ENCODE measurements around the gene ASPSCR1.

ASPSCR1 gene

DNA sequence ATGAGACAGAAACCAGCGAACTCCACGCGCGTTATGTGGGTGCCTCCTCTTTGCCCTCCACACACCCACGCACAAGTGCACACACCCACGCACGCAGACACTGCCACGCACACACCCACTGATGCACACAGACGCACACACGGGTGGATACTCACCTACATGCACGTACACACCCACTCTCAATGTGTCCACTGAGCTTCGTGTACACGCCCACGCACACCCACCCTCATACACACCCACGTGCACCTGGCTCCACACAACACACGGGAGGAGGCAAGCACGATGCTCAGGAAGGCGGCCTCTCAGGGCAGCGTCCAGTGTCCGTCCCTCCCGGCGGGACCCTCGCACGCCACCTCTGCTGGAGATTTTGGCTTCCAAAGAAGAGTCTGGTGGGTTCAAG lies 70.0 kb downstream of the ASPSCR1 start:
- DNase-seq: no peak

DNA sequence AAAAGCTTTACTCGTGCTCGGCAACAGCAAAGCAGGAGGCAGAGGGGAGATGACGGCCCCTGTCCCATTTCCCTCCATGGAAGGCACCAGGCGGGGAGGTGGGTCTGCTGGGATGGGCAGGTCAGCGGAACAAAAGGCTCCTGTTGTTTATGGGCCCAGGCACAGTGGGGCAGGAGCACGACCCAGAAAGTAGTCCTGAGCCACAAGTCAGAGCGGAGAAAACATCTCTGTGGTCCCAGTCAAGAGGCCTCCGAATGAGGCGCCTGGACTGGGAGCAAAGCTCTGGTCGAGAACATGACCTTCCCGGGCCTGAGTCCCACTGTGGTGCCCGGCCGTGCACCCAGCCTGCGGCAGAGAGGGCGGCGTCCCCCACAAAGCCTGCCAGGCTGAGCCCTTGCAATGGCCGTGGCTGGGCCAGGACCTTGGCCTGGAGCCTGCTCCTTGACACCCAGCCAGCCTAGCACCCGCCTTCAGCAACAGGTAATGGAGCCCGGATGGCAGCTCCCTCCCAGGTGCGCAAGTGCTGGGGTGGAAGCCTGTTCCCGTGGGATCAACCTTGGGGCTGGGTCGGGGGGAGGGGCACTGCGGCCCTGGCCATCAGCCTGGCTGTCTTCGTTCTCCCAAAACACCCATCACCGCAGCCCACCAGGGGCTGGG lies 70.6 kb downstream of the ASPSCR1 start:
- DNase-seq: no peak

DNA sequence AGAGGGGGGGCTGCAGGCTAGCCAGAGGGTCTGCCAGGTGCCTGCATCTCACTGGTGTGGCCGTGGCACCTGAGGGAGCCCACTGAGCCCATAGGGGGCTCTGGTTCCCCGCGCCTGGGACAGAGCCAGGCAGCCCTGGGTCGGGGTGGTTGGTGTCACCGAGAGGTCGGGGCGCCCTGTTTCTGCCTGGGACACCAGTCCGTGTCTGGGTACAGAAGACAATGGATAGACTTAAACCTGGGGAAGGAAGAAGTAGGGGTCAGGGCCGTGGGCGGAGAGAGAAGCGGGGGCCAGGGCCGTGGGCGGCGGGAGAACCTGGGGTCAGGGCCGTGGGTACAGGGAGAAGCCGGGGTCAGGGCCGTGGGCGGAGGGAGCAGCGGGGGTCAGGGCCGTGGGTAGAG lies 71.1 kb downstream of the ASPSCR1 start:
- no peak for DNase-seq

DNA sequence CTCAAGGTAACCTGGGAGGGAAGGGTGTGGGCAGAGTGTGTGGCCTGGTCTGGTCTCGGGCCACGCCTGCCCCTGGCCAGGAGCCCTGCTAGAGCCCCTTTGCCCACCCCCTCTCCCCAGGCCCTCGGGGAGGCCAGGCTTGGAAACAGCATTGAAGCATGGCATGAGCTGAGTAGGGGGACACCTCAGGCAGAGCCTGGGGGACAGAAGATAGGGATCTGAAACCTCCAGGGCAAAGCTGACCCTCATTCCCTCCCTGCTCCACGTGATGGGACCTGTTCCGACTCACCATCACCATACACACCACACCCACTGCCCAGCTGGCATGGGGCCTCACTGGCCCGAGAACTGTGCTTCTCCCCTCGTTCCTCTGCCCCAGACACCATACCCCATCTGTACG lies 71.7 kb downstream of the ASPSCR1 start:
- DNase-seq: no peak

DNA sequence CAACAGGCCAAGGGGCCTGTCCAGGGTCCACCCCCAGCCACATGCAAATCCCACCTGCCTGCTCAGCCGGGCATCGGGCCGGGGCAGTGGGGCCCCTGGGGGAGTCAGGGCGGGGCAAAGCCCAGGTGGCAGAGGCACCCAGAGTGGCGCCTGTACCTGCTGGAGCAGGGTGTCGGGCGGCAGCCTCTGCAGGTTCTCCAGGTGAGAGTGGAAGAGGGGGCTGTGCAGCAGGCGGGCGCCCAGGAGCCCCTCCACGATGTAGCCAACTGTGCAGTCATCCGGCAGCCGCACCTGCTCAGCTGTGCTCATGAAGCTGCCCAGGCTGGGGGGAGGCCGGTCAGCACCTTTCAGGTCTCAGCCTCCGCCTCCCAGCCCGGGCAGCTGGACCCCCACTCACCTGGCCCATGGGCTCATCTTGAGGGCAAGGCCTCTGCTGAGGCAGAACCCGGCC lies 72.1 kb downstream of the ASPSCR1 start:
- no peak for DNase-seq

DNA sequence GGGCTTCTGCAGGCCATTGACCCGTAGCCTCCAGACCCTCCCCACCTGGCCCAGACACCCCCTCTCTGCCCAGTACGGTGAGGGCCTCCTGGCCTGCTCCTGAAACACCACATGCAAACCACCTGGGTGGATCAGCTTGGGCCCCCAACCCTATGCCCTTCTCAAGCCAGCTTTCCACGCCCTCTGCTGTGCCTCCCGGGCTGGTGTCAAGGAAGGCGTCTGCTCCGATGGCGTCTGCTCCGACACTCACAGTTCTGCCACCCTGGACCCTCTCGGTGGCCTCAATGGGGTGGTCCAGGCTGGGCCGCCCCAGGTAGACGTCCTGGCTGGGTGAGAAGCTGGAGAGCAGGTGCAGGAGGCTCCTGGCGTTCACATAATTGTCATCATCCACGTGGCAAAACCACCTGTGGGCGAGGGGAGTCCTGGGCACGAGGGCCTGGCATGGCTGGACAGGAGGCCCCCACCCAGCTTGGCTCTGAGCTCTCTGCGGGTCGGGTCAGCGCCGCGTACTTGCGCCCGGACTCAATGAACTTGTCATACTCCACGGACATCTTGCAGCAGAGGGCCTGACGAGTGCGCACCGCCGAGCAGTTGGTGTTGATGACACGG lies 72.8 kb downstream of the ASPSCR1 start:
- DNase-seq: no peak

DNA sequence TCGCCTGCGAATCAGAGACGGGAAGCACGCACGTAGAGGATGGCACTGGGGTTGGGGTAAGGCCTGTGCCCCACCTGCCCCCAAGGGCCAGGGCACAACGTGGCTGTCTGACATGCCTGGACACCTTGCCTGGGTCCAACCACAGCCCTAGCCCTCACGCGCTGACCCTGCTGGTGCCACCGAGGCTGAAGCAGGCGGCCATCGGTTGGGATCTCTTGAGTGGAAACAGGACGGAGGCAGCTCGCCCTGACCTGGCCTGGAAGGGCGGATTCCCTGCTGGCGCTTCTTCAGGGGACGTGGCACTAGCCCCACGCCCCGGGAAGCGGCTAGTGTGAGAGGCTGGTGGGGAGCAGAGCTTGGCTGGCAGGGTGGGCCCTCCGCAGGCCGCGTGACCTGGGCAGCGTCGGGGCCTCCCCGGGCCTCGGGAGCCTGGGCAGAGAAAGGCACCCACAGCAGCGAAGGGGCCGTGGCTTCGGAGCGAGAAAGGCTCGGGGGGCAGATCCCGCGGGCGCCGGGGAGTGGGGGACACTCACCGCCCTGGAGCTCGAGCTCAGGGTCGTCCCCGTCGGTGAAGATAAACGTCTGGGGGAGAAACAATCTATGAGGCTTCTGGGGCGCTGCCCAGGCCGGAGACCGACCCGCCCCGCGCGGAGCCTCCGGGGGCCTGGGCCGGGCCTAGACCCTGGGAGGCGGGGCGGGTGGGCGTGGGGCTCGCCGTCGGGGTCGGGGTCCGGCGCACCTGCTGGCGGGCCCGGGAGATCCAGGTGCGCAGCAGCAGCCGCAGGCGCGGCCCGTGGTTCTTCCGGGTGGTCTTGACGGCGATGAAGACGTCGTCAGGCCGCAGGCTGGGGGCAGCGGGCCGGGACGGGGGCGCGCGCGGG lies 73.6 kb downstream of the ASPSCR1 start:
- DNase-seq: no peak

DNA sequence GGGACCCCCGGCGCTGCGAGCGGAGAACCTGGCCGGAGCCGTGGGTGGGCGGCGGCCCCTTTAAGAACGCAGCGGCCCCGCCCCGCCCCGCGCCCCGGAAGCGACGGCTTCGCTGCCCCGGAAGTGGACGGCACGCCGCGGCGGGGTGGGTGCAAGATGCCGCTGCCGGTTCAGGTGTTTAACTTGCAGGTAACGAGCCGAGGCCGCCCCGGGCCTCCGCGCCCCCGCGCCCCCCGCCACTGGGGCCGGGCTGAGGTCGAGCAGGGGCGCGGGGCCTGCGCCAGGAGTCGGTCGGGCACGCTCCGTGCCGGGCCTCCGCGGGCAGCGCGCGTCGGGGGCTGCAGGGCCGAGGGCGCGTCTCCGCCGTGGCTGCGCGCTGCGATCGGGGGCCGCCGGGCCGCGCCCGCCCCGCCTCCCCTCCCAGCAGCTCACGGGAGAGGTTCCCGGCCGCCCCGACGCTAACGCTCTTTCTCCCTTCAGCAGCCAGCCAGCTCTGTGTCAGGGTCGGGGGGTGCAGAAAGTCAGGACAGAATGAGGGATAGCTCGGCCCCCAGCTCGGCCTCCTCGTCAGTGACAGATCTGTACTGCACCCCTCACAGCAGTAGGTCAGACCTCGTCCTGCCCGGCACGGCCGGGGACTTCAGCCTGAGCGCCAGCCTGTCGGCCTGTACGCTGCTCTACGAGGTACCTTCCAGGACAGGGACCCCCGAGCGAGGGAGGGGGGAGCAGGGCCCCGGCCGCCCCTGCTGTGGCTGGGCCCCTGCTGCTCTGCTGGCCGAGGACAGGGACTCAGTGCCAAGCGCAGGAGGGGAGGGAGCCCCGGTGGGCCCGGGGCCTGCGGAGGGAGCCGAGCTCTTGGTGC lies 74.6 kb downstream of the ASPSCR1 start, which contains the start of the genes GPS1 and RFNG:
Gene GPS1, plus strand, starts transcription at position 123 of the 862 bp plus-strand sequence. Its CDS starts 34 bp downstream, at position 157.
Gene RFNG, minus strand, starts transcription at position 36 of the 862 bp plus-strand sequence. CDS start 45 bp downstream, outside the sequence.
- peak; percentile 75 for DNase-seq

DNA sequence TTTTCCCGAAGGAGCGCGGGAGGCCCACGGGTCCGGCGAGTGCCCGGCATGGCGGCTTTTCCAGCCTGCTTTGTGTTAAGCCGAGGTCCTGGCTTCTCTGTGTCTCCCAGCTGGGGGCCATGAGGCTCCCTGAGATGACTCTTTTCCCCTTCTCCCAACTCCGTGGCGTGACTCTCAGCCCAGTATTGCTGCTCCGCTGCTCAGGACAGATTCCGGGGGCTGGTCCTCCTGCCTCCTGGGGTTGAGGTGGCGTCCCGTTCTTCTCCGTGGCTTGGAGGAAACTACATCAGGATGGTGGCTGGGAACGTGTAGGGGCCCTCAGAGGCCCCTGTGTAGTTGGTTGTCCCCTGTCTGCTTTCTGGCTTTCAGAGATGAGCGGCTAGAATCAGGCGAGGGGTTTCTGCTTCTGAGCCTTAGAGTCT lies 75.2 kb downstream of the ASPSCR1 start:
- DNase-seq: no peak

DNA sequence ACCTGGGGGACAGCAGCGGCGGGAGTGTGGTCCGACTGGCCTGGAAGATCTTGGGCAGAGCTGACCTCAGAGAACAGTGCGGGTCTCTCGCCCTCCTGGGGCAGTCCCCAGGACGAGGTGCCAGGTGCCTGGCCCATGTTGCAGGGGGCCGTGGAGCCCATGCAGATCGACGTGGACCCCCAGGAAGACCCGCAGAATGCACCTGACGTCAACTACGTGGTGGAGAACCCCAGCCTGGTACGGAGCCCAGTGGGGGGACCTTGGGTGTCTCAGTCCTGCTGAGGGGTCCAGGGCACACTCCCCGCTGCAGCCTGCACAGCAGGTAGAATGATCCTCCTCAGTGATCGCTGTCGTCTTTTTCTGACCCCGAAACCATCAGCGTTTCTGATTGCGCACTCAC lies 75.7 kb downstream of the ASPSCR1 start:
- DNase-seq: no peak

DNA sequence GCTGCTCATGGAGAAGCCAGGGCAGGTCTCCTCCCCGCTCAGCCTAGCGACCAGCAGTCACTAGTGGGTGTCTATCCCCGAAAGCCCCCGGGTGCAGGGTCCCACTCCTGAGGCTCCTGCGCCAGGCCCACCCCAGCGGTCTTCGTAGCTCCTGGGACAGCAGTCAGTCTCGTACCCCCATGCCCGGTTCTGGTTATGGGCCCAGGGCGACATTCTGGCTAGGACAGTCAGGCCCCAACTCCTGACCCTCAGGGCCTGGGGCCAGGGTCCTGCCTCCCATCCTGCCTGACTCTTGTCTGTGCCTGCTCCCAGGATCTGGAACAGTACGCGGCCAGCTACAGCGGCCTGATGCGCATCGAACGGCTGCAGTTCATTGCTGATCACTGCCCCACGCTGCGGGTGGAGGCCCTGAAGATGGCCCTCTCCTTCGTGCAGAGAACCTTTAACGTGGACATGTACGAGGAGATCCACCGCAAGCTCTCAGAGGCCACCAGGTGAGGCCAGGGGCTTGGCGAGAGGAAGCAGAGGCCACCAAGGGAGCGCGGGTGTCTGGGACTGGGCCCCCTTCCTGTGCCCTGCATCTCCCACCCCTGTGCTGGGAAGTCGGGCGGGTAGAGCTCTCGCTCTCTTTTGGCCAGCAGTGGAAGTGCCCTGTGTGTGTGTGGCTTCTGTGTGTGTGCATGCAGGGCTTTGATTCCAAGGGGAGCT lies 76.3 kb downstream of the ASPSCR1 start:
- no peak for DNase-seq

DNA sequence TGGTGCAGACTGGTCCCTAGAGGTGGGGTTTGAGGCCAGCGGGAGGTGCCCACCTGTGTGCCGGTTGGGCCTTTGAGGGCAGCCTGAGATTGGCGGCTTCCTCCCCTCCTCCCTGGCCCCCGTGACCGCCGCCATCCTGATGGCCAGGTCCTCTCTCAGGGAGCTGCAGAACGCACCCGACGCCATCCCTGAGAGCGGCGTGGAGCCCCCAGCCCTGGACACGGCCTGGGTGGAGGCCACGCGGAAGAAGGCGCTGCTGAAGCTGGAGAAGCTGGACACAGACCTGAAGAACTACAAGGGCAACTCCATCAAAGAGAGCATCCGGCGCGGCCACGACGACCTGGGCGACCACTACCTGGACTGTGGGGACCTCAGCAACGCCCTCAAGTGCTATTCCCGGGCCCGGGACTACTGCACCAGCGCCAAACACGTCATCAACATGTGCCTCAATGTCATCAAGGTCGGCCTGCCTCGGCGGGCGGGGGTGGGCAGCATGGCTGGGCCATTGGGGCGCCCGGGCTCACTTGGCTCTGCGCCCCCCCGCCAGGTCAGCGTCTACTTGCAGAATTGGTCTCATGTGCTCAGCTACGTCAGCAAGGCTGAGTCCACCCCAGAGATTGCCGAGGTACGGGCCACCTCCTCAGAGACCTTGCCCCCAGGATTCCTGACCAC lies 77.1 kb downstream of the ASPSCR1 start:
- DNase-seq: no peak

DNA sequence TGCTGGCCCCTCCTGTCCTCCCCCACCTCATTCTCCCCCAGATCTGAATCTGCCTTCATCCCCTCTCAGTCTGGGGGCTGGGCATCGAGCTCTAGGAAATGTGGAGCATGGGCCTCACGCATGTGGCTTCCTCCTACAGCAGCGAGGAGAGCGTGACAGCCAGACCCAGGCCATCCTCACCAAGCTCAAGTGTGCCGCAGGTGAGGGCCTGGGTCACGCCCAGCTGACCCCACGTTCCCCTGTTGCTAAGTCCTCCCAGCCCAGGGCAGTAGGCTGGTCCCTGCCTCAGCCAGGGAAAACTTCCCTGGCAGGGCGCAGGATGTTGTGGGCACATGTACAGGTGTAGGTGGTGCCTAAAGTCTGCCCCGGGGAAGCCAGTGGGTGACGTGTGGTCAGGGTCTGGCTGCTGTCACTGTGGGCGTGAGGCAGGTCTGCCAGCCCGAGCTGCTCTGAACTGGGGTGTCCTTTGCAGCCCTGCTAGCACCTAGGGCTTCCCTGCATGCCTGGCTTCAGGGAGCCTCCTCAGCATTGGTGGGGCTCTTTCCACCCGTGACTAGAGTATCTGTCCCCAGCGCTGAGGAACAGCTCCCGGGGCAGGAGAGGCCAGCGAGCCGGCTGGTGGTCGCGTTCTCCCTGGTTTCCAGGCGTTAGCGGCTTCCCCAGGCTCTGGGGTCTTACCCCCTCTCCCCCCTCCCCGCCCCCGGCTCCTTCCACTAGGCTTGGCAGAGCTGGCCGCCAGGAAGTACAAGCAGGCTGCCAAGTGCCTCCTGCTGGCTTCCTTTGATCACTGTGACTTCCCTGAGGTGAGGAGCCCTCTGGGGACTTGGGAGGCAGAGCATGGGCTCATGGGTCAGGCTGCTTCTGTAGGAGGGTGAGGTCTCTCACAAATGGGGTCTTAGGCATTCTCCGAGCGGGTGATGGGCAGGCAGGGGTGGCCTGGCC lies 77.9 kb downstream of the ASPSCR1 start:
- no peak for DNase-seq

DNA sequence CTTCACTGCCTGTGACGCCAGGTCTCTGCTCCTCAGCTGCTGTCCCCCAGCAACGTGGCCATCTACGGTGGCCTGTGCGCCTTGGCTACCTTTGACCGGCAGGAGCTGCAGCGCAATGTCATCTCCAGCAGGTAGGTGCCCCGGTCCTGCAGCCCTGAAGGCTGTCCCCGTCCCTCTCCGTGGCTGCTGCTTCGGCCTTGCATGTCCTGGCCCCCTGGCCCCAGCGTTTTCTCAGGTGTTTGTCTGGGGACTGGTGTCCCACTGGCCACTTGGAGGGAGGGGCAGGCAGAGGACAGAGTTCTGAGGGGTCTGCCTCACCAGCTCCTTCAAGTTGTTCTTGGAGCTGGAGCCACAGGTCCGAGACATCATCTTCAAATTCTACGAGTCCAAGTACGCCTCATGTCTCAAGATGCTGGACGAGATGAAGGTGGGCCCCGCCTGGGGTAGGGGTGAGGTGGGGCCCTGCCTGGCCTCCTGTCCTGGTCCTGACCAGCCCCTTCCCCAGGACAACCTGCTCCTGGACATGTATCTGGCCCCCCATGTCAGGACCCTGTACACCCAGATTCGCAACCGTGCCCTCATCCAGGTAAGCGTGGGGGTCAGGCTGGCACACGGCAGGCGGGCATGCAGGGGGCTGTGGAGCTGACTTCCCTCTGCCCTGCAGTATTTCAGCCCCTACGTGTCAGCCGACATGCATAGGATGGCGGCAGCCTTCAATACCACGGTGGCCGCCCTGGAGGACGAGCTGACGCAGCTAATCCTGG lies 78.7 kb downstream of the ASPSCR1 start:
- no peak for DNase-seq

DNA sequence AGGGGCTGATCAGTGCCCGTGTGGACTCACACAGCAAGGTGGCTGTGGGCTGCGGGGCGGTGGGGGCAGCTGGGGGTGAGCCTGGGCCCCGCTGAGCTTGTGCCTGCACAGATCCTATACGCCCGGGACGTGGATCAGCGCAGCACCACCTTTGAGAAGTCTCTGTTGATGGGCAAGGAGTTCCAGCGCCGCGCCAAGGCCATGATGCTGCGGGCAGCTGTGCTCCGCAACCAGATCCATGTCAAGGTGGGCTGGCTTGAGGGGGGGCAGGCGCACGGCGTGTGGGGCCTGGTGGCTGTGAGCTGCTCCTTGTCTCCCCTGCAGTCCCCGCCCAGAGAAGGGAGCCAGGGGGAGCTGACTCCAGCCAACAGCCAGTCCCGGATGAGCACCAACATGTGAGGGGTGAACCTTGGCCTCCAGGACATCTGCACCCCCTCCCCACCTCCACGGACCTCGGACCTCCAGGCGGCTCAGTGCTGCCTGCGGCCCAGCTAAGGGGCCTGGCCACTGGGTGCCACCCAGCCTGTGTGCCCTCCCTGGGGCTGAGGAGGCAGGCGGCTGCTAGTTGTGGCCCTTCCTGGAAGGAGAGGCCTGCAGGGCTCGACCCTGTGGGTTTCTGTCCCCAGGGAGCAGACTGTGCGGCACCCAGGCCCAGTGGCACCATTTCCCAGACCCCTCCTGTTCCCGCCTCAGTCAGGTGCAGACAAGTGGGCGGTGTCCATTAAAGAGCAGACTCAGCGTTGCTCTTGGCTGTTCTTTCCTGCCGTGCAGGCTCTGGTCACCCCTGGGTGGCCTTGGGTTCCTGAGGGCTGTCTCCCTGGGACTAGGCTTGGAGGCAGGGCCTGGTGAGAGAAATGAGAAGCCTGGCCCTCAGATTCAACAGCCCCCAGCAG lies 79.5 kb downstream of the ASPSCR1 start:
- no peak for DNase-seq

DNA sequence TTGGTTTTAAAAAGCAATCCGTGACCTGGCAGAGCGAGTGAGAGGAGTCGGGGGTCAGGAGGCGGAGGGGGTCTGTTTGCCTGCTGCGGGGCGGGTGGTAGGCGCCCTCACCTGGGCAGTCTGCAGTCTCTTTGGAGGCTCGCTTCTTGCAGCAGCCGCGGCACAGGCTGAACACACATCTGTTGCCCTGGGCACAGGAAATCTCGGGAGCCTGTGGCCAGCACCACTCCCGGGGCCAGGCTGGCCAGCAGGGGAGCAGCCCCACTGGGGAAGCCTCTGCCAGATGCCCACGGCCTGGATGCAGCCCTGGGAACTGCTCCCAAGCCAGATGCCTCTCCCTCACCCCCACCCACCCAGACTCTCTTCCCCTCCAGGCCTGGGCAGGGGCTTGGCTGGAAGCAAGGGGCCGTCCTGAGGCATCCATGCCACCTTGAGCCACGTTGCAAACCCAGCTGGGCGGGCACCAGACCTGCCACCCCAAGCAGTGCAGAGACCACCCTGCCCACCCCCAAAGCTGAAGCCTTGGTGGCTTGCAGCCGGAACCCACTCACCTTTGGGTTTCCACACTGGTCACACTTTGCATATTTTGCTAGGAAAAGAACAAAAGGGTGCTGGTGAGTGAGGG lies 80.9 kb downstream of the ASPSCR1 start:
- DNase-seq: no peak

DNA sequence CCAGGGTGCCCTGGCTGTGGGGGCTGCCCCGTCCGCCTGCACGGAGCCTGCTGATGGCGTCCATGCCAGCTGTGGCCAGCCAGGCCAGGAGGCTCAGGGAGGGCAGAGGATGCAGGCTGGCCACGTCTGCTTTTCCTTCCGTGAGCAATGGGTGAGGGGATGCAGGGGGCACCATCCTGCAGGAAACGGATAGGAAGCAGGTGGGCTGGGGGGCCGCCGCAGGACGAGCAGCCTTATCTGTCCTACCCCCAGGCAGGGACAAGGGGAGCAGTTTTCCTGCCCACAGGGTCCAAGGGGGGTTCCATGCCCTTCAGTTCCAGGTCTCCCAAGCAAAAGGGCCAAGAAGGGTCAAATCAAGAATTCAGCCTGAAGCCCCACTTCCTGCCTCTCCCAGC lies 81.4 kb downstream of the ASPSCR1 start:
- DNase-seq: no peak
